Neural progenitor cell (in vitro differentiated cells): ENCODE data around the gene PANX3. TPM values are rescaled to one million over a fixed set of nuclear protein-coding genes. Genes with fewer than 3 reads are reported as not detected.

Experiments used
- DNase-seq: peaks from one replicate; pipeline ENCODE4 v3.0.0-alpha.2; 2016; ENCODE audit warnings: low spot score
- H2AFZ ChIP-seq: fragments of 200-600 bp; sonication (generic); replicated peaks from 2 replicates; pipeline ENCODE4 v1.6.1; 2016; ENCODE audit warnings: antibody characterized with exemption
- H3F3A ChIP-seq: fragments of 200-600 bp; sonication (generic); 2 replicates; pipeline ENCODE4 v1.6.1; 2016; ENCODE audit warnings: antibody characterized with exemption, low read depth
- H3K27ac ChIP-seq: fragments of 200-600 bp; sonication (generic); 2 replicates; pipeline ENCODE4 v1.5.1; 2016; ENCODE audit warnings: mild to moderate bottlenecking
- H3K27me3 ChIP-seq: fragments of 200-600 bp; sonication (generic); 2 replicates; pipeline ENCODE4 v1.6.1; 2016; ENCODE audit warnings: mild to moderate bottlenecking, moderate library complexity
- H3K36me3 ChIP-seq: fragments of 200-600 bp; sonication (generic); 2 replicates; pipeline ENCODE4 v1.5.1; 2016
- H3K4me1 ChIP-seq: fragments of 200-600 bp; sonication (generic); 2 replicates; pipeline ENCODE4 v1.6.1; 2016; ENCODE audit warnings: mixed run types
- H3K4me2 ChIP-seq: fragments of 200-600 bp; sonication (generic); 2 replicates; pipeline ENCODE4 v1.6.1; 2016
- H3K4me3 ChIP-seq: fragments of 200-600 bp; sonication (generic); 2 replicates; pipeline ENCODE4 v1.5.1; 2016
- H3K79me2 ChIP-seq: fragments of 200-600 bp; sonication (generic); 2 replicates; pipeline ENCODE4 v1.6.1; 2016; ENCODE audit warnings: low read depth
- H3K9ac ChIP-seq: fragments of 200-600 bp; sonication (generic); 2 replicates; pipeline ENCODE4 v1.6.1; 2016
- H3K9me3 ChIP-seq: fragments of 200-600 bp; sonication (generic); 2 replicates; pipeline ENCODE4 v1.5.1; 2016; ENCODE audit warnings: low read depth
- H4K20me1 ChIP-seq: fragments of 200-600 bp; sonication (generic); 2 replicates; pipeline ENCODE4 v1.6.1; 2016; ENCODE audit warnings: low read depth
- H3K27ac Mint-ChIP-seq: 3 replicates; pipeline ENCODE4 v1.8.0; 2021; ENCODE audit warnings: mixed read lengths
- H3K27me3 Mint-ChIP-seq: 2 replicates; pipeline ENCODE4 v1.8.0; 2022; ENCODE audit warnings: low read depth, mild to moderate bottlenecking, inconsistent platforms, moderate library complexity, mixed read lengths; ENCODE audit not compliant: insufficient read depth
- H3K36me3 Mint-ChIP-seq: 3 replicates; pipeline ENCODE4 v1.8.0; 2021; ENCODE audit warnings: mixed read lengths
- H3K4me1 Mint-ChIP-seq: 3 replicates; pipeline ENCODE4 v1.8.0; 2021; ENCODE audit warnings: mixed read lengths
- H3K4me3 Mint-ChIP-seq: 3 replicates; pipeline ENCODE4 v1.8.0; 2021; ENCODE audit warnings: mild to moderate bottlenecking, moderate library complexity, mixed read lengths
- H3K9me3 Mint-ChIP-seq: 3 replicates; pipeline ENCODE4 v1.8.0; 2020; ENCODE audit warnings: mixed read lengths
- EZH2 ChIP-seq: fragments of 200-600 bp; sonication (generic); IDR thresholded peaks from 2 replicates; pipeline ENCODE4 v1.6.1; 2017; ENCODE audit warnings: antibody characterized with exemption, mild to moderate bottlenecking, moderate library complexity
- EZH2phosphoT487 ChIP-seq: fragments of 200-600 bp; sonication (generic); IDR thresholded peaks from 2 replicates; pipeline ENCODE4 v1.6.1; 2017; ENCODE audit warnings: antibody characterized with exemption
- small RNA-seq: library from RNA; depleted of rRNA; stranded (forward); fragments of <200 nt; gene quantifications from one replicate; pipeline ENCODE3, GENCODE V24; 2015
- total RNA-seq: library from RNA; depleted of rRNA; stranded (reverse); fragments of >200 nt; gene quantifications from 2 replicates; pipeline ENCODE4 v1.2.3, GENCODE V29; 2015; ENCODE audit warnings: low replicate concordance
- TF ChIP-seq, protein P1 (sequence below): fragments of 200-600 bp; sonication (generic); IDR thresholded peaks from 2 replicates; pipeline ENCODE4 v1.5.1; 2017; ENCODE audit warnings: antibody characterized with exemption, mild to moderate bottlenecking

PANX3 gene
- total RNA-seq, 1 donor from 2014 or later = not detected

DNA sequence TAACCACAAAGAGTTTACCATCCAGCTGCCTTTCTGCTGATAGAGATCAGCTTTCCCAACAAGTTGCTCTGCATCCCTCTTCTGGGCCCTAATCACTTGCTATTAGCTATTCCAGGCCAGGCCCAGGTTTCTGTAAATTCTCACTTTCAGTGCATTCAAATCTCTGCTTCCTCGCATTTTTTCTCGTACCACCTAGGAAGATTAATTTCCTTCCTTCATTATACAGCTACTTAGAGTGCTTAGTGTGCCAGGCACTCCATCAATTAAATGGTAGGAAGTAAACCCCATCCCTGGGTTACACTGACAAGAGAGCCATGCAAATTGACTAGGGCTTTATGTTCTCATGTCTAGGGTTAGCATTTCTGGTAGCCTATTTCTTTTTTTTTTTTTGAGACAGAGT lies 52.6 kb downstream of the PANX3 start:
- H4K20me1 ChIP-seq = no peaks in the 10 kb centered on the region

DNA sequence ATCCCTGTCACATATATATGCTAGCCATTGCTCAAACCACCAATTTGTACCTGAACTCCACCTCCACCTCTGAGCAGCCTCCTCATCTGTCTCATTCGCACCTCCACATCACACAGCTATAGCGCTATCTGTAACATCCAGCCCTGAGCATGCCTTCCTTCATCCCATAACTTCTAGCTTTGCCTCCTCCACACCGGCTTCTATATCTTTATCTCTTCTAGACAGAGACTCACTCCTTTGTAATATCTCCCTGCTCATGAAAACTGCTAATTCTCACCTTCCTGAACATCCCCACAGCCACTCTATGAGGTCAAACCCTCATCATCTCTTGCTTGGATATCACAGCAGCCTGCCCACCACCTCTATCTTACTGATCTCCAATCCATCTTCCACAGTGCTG lies 56.4 kb downstream of the PANX3 start:
- Histone ChIP-seq H4K20me1 (peaks cover 5% of the 10 kb centered on the region), H3K9ac (no peak overlapping the region), H3K79me2 (no peaks in the 10 kb centered on the region), H3K27ac (no peak overlapping the region), H3K4me2 (no peak overlapping the region), H3K9me3 (no peaks in the 10 kb centered on the region), H3F3A (no peaks in the 10 kb centered on the region), H3K4me3 (no peak overlapping the region), H3K27me3 (peaks cover 32% of the 10 kb centered on the region), H3K4me1 (no peaks in the 10 kb centered on the region), H3K36me3 (no peaks in the 10 kb centered on the region), H2AFZ (no peak overlapping the region)
- Mint-ChIP-seq H3K4me3 (no peak overlapping the region), H3K9me3 (peaks cover 2% of the 10 kb centered on the region), H3K36me3 (peaks cover 6% of the 10 kb centered on the region), H3K4me1 (peaks cover 6% of the 10 kb centered on the region), H3K27me3 (peaks cover under 1% of the 10 kb centered on the region), H3K27ac (no peak overlapping the region)
- TF ChIP-seq, protein P1, sequence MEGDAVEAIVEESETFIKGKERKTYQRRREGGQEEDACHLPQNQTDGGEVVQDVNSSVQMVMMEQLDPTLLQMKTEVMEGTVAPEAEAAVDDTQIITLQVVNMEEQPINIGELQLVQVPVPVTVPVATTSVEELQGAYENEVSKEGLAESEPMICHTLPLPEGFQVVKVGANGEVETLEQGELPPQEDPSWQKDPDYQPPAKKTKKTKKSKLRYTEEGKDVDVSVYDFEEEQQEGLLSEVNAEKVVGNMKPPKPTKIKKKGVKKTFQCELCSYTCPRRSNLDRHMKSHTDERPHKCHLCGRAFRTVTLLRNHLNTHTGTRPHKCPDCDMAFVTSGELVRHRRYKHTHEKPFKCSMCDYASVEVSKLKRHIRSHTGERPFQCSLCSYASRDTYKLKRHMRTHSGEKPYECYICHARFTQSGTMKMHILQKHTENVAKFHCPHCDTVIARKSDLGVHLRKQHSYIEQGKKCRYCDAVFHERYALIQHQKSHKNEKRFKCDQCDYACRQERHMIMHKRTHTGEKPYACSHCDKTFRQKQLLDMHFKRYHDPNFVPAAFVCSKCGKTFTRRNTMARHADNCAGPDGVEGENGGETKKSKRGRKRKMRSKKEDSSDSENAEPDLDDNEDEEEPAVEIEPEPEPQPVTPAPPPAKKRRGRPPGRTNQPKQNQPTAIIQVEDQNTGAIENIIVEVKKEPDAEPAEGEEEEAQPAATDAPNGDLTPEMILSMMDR = no peak
- TF ChIP-seq EZH2phosphoT487 (no peak), EZH2 (no peak)
- DNase-seq = no peak

More for the DNA sequence above, 52.6 kb downstream of the PANX3 start:
- Mint-ChIP-seq H3K4me1 (peaks cover 4% of the 10 kb centered on the region), H3K27me3 (no peaks in the 10 kb centered on the region), H3K4me3 (no peak overlapping the region), H3K27ac (no peak overlapping the region), H3K36me3 (peaks cover 6% of the 10 kb centered on the region), H3K9me3 (no peaks in the 10 kb centered on the region)
- no peaks in the 10 kb centered on the region for H3K27me3 ChIP-seq
- TF ChIP-seq, protein P1 = no peak
- no peak for TF ChIP-seq EZH2
- TF ChIP-seq EZH2phosphoT487 = no peak
- no peaks in the 10 kb centered on the region for H3K36me3 ChIP-seq
- no peak overlapping the region for H3K4me2 ChIP-seq
- H3K79me2 ChIP-seq = no peaks in the 10 kb centered on the region
- H3K9me3 ChIP-seq = no peaks in the 10 kb centered on the region
- no peak overlapping the region for H2AFZ ChIP-seq
- H3K4me1 ChIP-seq = no peaks in the 10 kb centered on the region
- no peak overlapping the region for H3K9ac ChIP-seq
- no peak overlapping the region for H3K4me3 ChIP-seq
- H3F3A ChIP-seq = no peaks in the 10 kb centered on the region
- DNase-seq = no peak
- H3K27ac ChIP-seq = no peak overlapping the region

DNA sequence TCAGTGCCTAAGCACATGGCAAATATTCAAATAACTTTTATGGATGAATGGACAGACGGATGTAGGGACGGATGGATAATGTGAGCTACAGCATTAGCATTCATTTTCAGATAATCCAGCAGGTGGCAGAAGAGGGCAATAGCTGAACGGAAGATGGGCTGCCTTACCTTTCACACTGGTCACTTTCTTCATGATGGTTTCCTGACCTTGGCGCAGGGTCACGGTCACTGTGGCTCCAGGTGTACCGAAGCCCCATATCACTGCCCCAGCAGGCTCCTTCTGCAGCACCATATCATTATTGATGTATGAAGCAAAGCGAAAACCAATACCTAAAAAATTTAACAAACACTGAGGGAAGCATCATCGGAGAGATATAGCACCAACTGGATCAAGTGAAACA lies 58.0 kb downstream of the PANX3 start:
- no peak overlapping the region for H3K9ac ChIP-seq
- peaks cover 41% of the 10 kb centered on the region for H3K27me3 ChIP-seq
- Mint-ChIP-seq H3K4me3 (no peak overlapping the region), H3K27ac (no peak overlapping the region), H3K36me3 (peaks cover 6% of the 10 kb centered on the region), H3K4me1 (peaks cover 12% of the 10 kb centered on the region), H3K27me3 (peaks cover 4% of the 10 kb centered on the region), H3K9me3 (peaks cover 2% of the 10 kb centered on the region)
- H3K79me2 ChIP-seq = no peaks in the 10 kb centered on the region
- no peaks in the 10 kb centered on the region for H3K4me1 ChIP-seq
- H4K20me1 ChIP-seq = peaks cover 5% of the 10 kb centered on the region
- peak; percentile 57 for DNase-seq
- no peaks in the 10 kb centered on the region for H3K36me3 ChIP-seq
- no peak overlapping the region for H2AFZ ChIP-seq
- TF ChIP-seq EZH2 (no peak), EZH2phosphoT487 (no peak)
- TF ChIP-seq, protein P1 = peak; percentile 74
- H3K9me3 ChIP-seq = no peaks in the 10 kb centered on the region
- H3F3A ChIP-seq = peaks cover 4% of the 10 kb centered on the region
- no peak overlapping the region for H3K4me3 ChIP-seq
- no peak overlapping the region for H3K4me2 ChIP-seq
- no peak overlapping the region for H3K27ac ChIP-seq

Small RNA genes lying within 50 kb of the gene (small RNA-seq; reads per million reads assigned to genes)
- not detected for gene RNA5SP352

Other genes with a start within 250 kb of the PANX3 start
- not detected in 2 replicates for gene OR8B2, start 226.9 kb upstream of the PANX3 start, total RNA-seq
- gene OR8B3, start 212.4 kb upstream of the PANX3 start, total RNA-seq = not detected in 2 replicates
- not detected in 2 replicates for gene OR8B4, start 186.6 kb upstream of the PANX3 start, total RNA-seq
- not detected in 2 replicates for gene OR8B8, start 165.7 kb upstream of the PANX3 start, total RNA-seq
- gene OR8B12, start 67.8 kb upstream of the PANX3 start, total RNA-seq = not detected in 2 replicates
- gene OR8A1, start 41.4 kb upstream of the PANX3 start, total RNA-seq = not detected in 2 replicates
- 18.9 and 20.7 TPM in 2 replicates for gene TBRG1, start 11.4 kb downstream of the PANX3 start, total RNA-seq
- 3.6 and 4.9 TPM in 2 replicates for gene SIAE, start 62.3 kb downstream of the PANX3 start, total RNA-seq
- 53.3 and 67.2 TPM in 2 replicates for gene SPA17, start 62.5 kb downstream of the PANX3 start, total RNA-seq
- gene NRGN, start 128.5 kb downstream of the PANX3 start, total RNA-seq = 0.39 and 7.5 TPM in 2 replicates
- not detected in 2 replicates for gene VSIG2, start 140.8 kb downstream of the PANX3 start, total RNA-seq
- 0.26 and 0.81 TPM in 2 replicates for gene ESAM, start 150.9 kb downstream of the PANX3 start, total RNA-seq
- 35.8 and 41.9 TPM in 2 replicates for gene MSANTD2, start 189.0 kb downstream of the PANX3 start, total RNA-seq